ENCODE data around the gene TRPM3. TPM values are rescaled to one million over a fixed set of nuclear protein-coding genes. Genes with fewer than 3 reads are reported as not detected.

The TRPM3 gene
- total RNA-seq, 2 experiments from 2014 or later = not detected

- CTCF ChIA-PET = interaction anchor here (0.7 to 1.1 kb wide), 3 partner anchors 10 to 1382 kb away, joined by 3 read pairs; no protein-coding TSS in a partner anchor
- H3K27me3 ChIP-seq (ENCODE audit: control insufficient read depth in 1 of 2, insufficient read depth in 2 of 2, low read length in 2 of 2) = no peaks in the 10 kb centered on the region
- H3K36me3 ChIP-seq (ENCODE audit: insufficient read depth, low read length) = no peaks in the 10 kb centered on the region
- TF ChIP-seq, protein P1, sequence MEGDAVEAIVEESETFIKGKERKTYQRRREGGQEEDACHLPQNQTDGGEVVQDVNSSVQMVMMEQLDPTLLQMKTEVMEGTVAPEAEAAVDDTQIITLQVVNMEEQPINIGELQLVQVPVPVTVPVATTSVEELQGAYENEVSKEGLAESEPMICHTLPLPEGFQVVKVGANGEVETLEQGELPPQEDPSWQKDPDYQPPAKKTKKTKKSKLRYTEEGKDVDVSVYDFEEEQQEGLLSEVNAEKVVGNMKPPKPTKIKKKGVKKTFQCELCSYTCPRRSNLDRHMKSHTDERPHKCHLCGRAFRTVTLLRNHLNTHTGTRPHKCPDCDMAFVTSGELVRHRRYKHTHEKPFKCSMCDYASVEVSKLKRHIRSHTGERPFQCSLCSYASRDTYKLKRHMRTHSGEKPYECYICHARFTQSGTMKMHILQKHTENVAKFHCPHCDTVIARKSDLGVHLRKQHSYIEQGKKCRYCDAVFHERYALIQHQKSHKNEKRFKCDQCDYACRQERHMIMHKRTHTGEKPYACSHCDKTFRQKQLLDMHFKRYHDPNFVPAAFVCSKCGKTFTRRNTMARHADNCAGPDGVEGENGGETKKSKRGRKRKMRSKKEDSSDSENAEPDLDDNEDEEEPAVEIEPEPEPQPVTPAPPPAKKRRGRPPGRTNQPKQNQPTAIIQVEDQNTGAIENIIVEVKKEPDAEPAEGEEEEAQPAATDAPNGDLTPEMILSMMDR (IDR thresholded peaks at IDR 0.05) = no peak
- H3K4me3 ChIP-seq (ENCODE audit: low read length) = no peak overlapping the region
- intact Hi-C loops (cut with DNase I, micrococcal nuclease) = no loop called here
- H3K4me1 ChIP-seq (ENCODE audit: insufficient read depth, low read length) = no peaks in the 10 kb centered on the region
- no peak for DNase-seq
- H3K4me1 Mint-ChIP-seq (ENCODE audit: low read depth) = no peaks in the 10 kb centered on the region
- POLR2A ChIA-PET = no interaction called here
- no peak overlapping the region for H3K27ac ChIP-seq (ENCODE audit: low read depth in 1 of 2, low read length in 2 of 2)
- no peaks in the 10 kb centered on the region for H3K9me3 ChIP-seq (ENCODE audit: control insufficient read depth in 1 of 2, insufficient read depth in 1 of 2, low read length in 2 of 2)
- H3K9me3 Mint-ChIP-seq = no peaks in the 10 kb centered on the region
- no peak overlapping the region for H3K27ac Mint-ChIP-seq
- H3K36me3 Mint-ChIP-seq (ENCODE audit: low read depth) = no peaks in the 10 kb centered on the region
- no peak for ATAC-seq (ENCODE audit: poor library complexity)
- no peak overlapping the region for H3K4me3 Mint-ChIP-seq
- H3K27me3 Mint-ChIP-seq = no peaks in the 10 kb centered on the region
These were observed 545.3 kb downstream of the TRPM3 start for GRCh38 chr9:70576116-70576515.

- no peaks in the 10 kb centered on the region for H3K9me3 ChIP-seq (ENCODE audit: control insufficient read depth in 1 of 2, insufficient read depth in 1 of 2, low read length in 2 of 2)
- no peaks in the 10 kb centered on the region for H3K36me3 Mint-ChIP-seq (ENCODE audit: low read depth)
- no peak for ATAC-seq (ENCODE audit: poor library complexity)
- no peaks in the 10 kb centered on the region for H3K36me3 ChIP-seq (ENCODE audit: insufficient read depth, low read length)
- H3K27ac Mint-ChIP-seq = no peak overlapping the region
- ChIA-PET CTCF (interaction anchor here (0.9 kb wide), 1 partner anchor 14 kb away, joined by 3 read pairs; no protein-coding TSS in a partner anchor), POLR2A (interaction anchor here (0.8 to 1.1 kb wide), 2 partner anchors 28 to 153 kb away, joined by 3 to 4 read pairs; no protein-coding TSS in a partner anchor)
- no peaks in the 10 kb centered on the region for H3K27me3 ChIP-seq (ENCODE audit: control insufficient read depth in 1 of 2, insufficient read depth in 2 of 2, low read length in 2 of 2)
- no peak for DNase-seq
- H3K4me1 ChIP-seq (ENCODE audit: insufficient read depth, low read length) = no peaks in the 10 kb centered on the region
- TF ChIP-seq, protein P1 (IDR thresholded peaks at IDR 0.05) = no peak
- H3K4me3 Mint-ChIP-seq = no peak overlapping the region
- no peak overlapping the region for H3K27ac ChIP-seq (ENCODE audit: low read depth in 1 of 2, low read length in 2 of 2)
- no peak overlapping the region for H3K4me3 ChIP-seq (ENCODE audit: low read length)
- no peaks in the 10 kb centered on the region for H3K9me3 Mint-ChIP-seq
- H3K4me1 Mint-ChIP-seq (ENCODE audit: low read depth) = no peaks in the 10 kb centered on the region
- no peaks in the 10 kb centered on the region for H3K27me3 Mint-ChIP-seq
- intact Hi-C loops (cut with DNase I, micrococcal nuclease) = no loop called here
These were observed 547.1 kb downstream of the TRPM3 start for GRCh38 chr9:70574151-70574837.

- no peak overlapping the region for H3K4me3 ChIP-seq (ENCODE audit: low read length)
- ATAC-seq (ENCODE audit: poor library complexity) = no peak
- no peaks in the 10 kb centered on the region for H3K36me3 ChIP-seq (ENCODE audit: insufficient read depth, low read length)
- intact Hi-C loops (cut with DNase I, micrococcal nuclease) = no loop called here
- Mint-ChIP-seq H3K4me1 (ENCODE audit: low read depth) (no peaks in the 10 kb centered on the region), H3K27ac (no peak overlapping the region), H3K36me3 (ENCODE audit: low read depth) (no peaks in the 10 kb centered on the region), H3K27me3 (no peaks in the 10 kb centered on the region), H3K4me3 (no peak overlapping the region), H3K9me3 (no peaks in the 10 kb centered on the region)
- ChIA-PET CTCF (no interaction called here), POLR2A (no interaction called here)
- H3K27ac ChIP-seq (ENCODE audit: low read depth in 1 of 2, low read length in 2 of 2) = no peak overlapping the region
- TF ChIP-seq, protein P1 (IDR thresholded peaks at IDR 0.05) = no peak
- no peaks in the 10 kb centered on the region for H3K9me3 ChIP-seq (ENCODE audit: control insufficient read depth in 1 of 2, insufficient read depth in 1 of 2, low read length in 2 of 2)
- H3K27me3 ChIP-seq (ENCODE audit: control insufficient read depth in 1 of 2, insufficient read depth in 2 of 2, low read length in 2 of 2) = no peaks in the 10 kb centered on the region
- no peaks in the 10 kb centered on the region for H3K4me1 ChIP-seq (ENCODE audit: insufficient read depth, low read length)
- DNase-seq = no peak
These were observed 548.1 kb downstream of the TRPM3 start for GRCh38 chr9:70573308-70573707.

Measured in CD4-positive, alpha-beta T cell (primary cell).